IMR-90 (cell line): ENCODE measurements around the gene ABTB1. TPM values are rescaled to one million over a fixed set of nuclear protein-coding genes. Genes with fewer than 3 reads are reported as not detected.

Experiments
- ATAC-seq: fragments of 200-7000 bp; cut with Tn5 transposase; 2 replicates; pipeline ENCODE4 v1.9.1; 2020; ENCODE audit warnings: low read depth, mild to moderate bottlenecking, moderate library complexity
- BruUV-seq: library from RNA; stranded (reverse); fragments of 400-500 nt; replicated peaks from 2 replicates; lab custom pipeline; 2021; lab: Mats Ljungman, UMichigan
- CTCF ChIA-PET: fragments of 300-600 bp; formaldehyde crosslinking; extraction: SDS; loops from one replicate; lab custom pipeline; 2021; ENCODE audit warnings: antibody characterized with exemption; lab: Yijun Ruan, JAX
- POLR2A ChIA-PET: fragments of 300-600 bp; sonication (Branson Sonifier 250); formaldehyde crosslinking; loops from one replicate; lab custom pipeline; 2022; ENCODE audit warnings: antibody characterized with exemption; ENCODE audit not compliant: unreplicated experiment; lab: Charles Lee
- DNase-seq: peaks from one replicate; pipeline ENCODE4 v3.0.0; 2013
- H2AFZ ChIP-seq: replicated peaks from 2 replicates; pipeline ENCODE3; 2013; ENCODE audit warnings: low read length, mild to moderate bottlenecking; ENCODE audit not compliant: poor library complexity
- H2AK5ac ChIP-seq: 2 replicates; pipeline ENCODE4 v1.6.1; 2013; ENCODE audit warnings: low read depth, low read length, inconsistent platforms
- H2AK9ac ChIP-seq: replicated peaks from 2 replicates; pipeline ENCODE3; 2013; ENCODE audit warnings: mild to moderate bottlenecking, low read depth, low read length, moderate library complexity; ENCODE audit not compliant: poor library complexity
- H2BK120ac ChIP-seq: 2 replicates; pipeline ENCODE4 v1.6.1; 2013; ENCODE audit warnings: low read depth, low read length, inconsistent platforms
- H2BK15ac ChIP-seq: 3 replicates; pipeline ENCODE4 v1.6.1; 2013; ENCODE audit warnings: low read depth, low read length, inconsistent platforms
- H2BK20ac ChIP-seq: 2 replicates; pipeline ENCODE4 v1.6.1; 2013; ENCODE audit warnings: low read depth, mild to moderate bottlenecking, inconsistent platforms, low read length, moderate library complexity
- H2BK5ac ChIP-seq: 2 replicates; pipeline ENCODE4 v1.6.1; 2013; ENCODE audit warnings: mild to moderate bottlenecking, low read depth, low read length, inconsistent platforms; ENCODE audit not compliant: poor library complexity, severe bottlenecking
- H3K14ac ChIP-seq: replicated peaks from 2 replicates; pipeline ENCODE4 v1.6.1; 2013; ENCODE audit warnings: low read depth, low read length, inconsistent platforms
- H3K18ac ChIP-seq: 2 replicates; pipeline ENCODE4 v1.6.1; 2013; ENCODE audit warnings: low read depth, low read length, control low read depth
- H3K23ac ChIP-seq: 2 replicates; pipeline ENCODE4 v1.6.1; 2013; ENCODE audit warnings: low read depth, low read length, inconsistent platforms
- H3K27ac ChIP-seq: 2 replicates; pipeline ENCODE4 v1.5.1; 2013; ENCODE audit warnings: mild to moderate bottlenecking, control low read depth, low read length; ENCODE audit not compliant: insufficient read depth
- H3K27me3 ChIP-seq: 2 replicates; pipeline ENCODE4 v1.6.1; 2013; ENCODE audit warnings: low read length; ENCODE audit not compliant: control insufficient read depth, insufficient read depth
- H3K36me3 ChIP-seq: 2 replicates; pipeline ENCODE4 v1.6.1; 2013; ENCODE audit warnings: low read length, mixed read lengths; ENCODE audit not compliant: control insufficient read depth, insufficient read depth
- H3K4ac ChIP-seq: 2 replicates; pipeline ENCODE4 v1.6.1; 2013; ENCODE audit warnings: low read depth, low read length, inconsistent platforms
- H3K4me1 ChIP-seq: 2 replicates; pipeline ENCODE4 v1.6.1; 2013; ENCODE audit warnings: low read length, mixed read lengths; ENCODE audit not compliant: control insufficient read depth, insufficient read depth
- H3K4me2 ChIP-seq: 2 replicates; pipeline ENCODE4 v1.6.1; 2013; ENCODE audit warnings: low read depth, mild to moderate bottlenecking, control low read depth, low read length, moderate library complexity
- H3K4me3 ChIP-seq: 2 replicates; pipeline ENCODE4 v1.5.1; 2013; ENCODE audit warnings: low read depth, mild to moderate bottlenecking, control low read depth, low read length, moderate library complexity; ENCODE audit not compliant: insufficient read depth
- H3K56ac ChIP-seq: 2 replicates; pipeline ENCODE4 v1.6.1; 2013; ENCODE audit warnings: low read length, inconsistent platforms; ENCODE audit not compliant: insufficient read depth; ENCODE audit errors: extremely low read depth
- H3K79me1 ChIP-seq, 2 experiments: 2 replicates each; pipeline ENCODE4 v1.6.1; 2013; ENCODE audit warnings: low read length in 2 of 2, inconsistent platforms in 1 of 2, low read depth in 1 of 2
- H3K9ac ChIP-seq: 2 replicates; pipeline ENCODE4 v1.6.1; 2013; ENCODE audit warnings: low read depth, low read length, control low read depth
- H3K9me1 ChIP-seq: 2 replicates; pipeline ENCODE4 v1.6.1; 2013; ENCODE audit warnings: low read length, inconsistent platforms; ENCODE audit not compliant: insufficient read depth
- H3K9me3 ChIP-seq: 2 replicates; pipeline ENCODE4 v1.6.1; 2013; ENCODE audit warnings: low read length; ENCODE audit not compliant: control insufficient read depth, insufficient read depth
- H4K20me1 ChIP-seq: 2 replicates; pipeline ENCODE4 v1.6.1; 2013; ENCODE audit warnings: low read length, inconsistent platforms; ENCODE audit not compliant: insufficient read depth
- H4K5ac ChIP-seq: 2 replicates; pipeline ENCODE4 v1.6.1; 2013; ENCODE audit warnings: mild to moderate bottlenecking, low read depth, low read length, control low read depth
- H4K8ac ChIP-seq, 2 experiments: 2 replicates each; pipeline ENCODE4 v1.6.1; 2013; ENCODE audit warnings: low read depth in 2 of 2, low read length in 2 of 2, control low read depth in 1 of 2, inconsistent platforms in 1 of 2
- H4K91ac ChIP-seq: 2 replicates; pipeline ENCODE4 v1.6.1; 2013; ENCODE audit warnings: low read depth, low read length, inconsistent platforms; ENCODE audit not compliant: insufficient read depth
- SMC3 ChIP-seq: fragments of 150-350 bp; IDR thresholded peaks from 2 replicates; pipeline ENCODE4 v1.6.1; 2016; ENCODE audit warnings: low read depth, mild to moderate bottlenecking, antibody characterized with exemption, low read length, moderate library complexity
- WGBS, 2 experiments: methylation state at CpG; one replicate each; pipeline versions ENCODE4 v1.1.5 to v1.1.7; 2013; ENCODE audit warnings: missing lambda C conversion rate in 2 of 2; ENCODE audit not compliant: insufficient read length in 1 of 2; ENCODE audit errors: extremely low coverage in 2 of 2; 5-methylcytosine and 5-hydroxymethylcytosine counted together
- dilution Hi-C: fragments of 300-500 bp; cut with HindIII; formaldehyde crosslinking; loops from one replicate; pipeline ENCODE4 v1.14.3; 2018; ENCODE audit warnings: low sequenced_read_pairs; ENCODE audit not compliant: unreplicated experiment
- in situ Hi-C: fragments of 300-500 bp; cut with MboI; formaldehyde crosslinking; loops from 3 replicates; pipeline ENCODE4 v1.14.3; 2019; ENCODE audit warnings: low sequenced_read_pairs, inconsistent platforms, mixed read lengths
- intact Hi-C: fragments of 100-400 bp; cut with micrococcal nuclease; formaldehyde crosslinking; loops from 2 replicates; pipeline ENCODE4 v1.10.0; 2022
- polyA plus RNA-seq, 3 experiments: library from polyadenylated mRNA; depleted of rRNA; stranded (reverse); fragments of >200 nt; gene quantifications; 2 replicates each; pipeline ENCODE4 v1.2.3, GENCODE V29; 2012; ENCODE audit warnings: low replicate concordance in 1 of 3
- total RNA-seq: library from RNA; depleted of rRNA; stranded (reverse); fragments of >200 nt; gene quantifications from 2 replicates; pipeline ENCODE4 v1.2.3, GENCODE V29; 2012

Gene ABTB1
- total and polyA plus RNA-seq, 2 of the 4 experiments (the other 2 are of a cell fraction) = 3.2 to 23.0 TPM

DNA sequence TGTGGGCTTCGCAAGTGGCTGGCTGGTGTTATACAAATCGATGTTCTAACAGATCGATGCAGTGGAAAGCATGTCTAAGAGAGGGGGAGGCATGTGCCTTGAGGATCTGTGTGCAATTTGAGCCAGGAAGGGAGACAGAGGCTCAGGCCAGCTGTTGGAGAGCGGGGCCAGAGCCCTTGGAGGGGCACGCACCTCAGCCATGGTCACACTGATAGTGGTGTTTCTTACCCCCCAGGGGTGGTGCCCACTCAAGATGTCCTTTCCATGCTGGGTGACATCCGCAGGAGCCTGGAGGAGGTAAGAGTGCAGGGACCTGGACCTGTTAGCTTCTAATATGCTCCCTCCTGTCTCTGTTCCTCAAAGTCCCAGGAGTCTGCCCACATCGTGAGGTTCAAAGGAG is 3.8 kb upstream of the ABTB1 start:
- no peaks in the 10 kb centered on the region; the same call in 1 of the 2 replicates for H4K20me1 ChIP-seq
- 93% methylated on average over 3 of the region's 7 CpGs; no CpG with 5 or more reads in 1 of the 2 experiments for WGBS, 2 experiments
- dilution Hi-C loops (no loop called here), in situ Hi-C loops (no loop called here), intact Hi-C loops (no loop called here)
- no peak overlapping the region for H3K14ac ChIP-seq
- H2BK15ac ChIP-seq = no peak overlapping the region
- CTCF ChIA-PET = no interaction called here
- ATAC-seq (no peak), DNase-seq (no peak)
- no peak overlapping the region for H2BK5ac ChIP-seq
- no peak overlapping the region for H2AFZ ChIP-seq
- H3K27me3 ChIP-seq = peaks cover 3% of the 10 kb centered on the region; the same call in 1 of the 2 replicates
- H3K4me2 ChIP-seq = no peak overlapping the region
- H3K4me1 ChIP-seq = peaks cover 9% of the 10 kb centered on the region
- H3K18ac ChIP-seq = no peak overlapping the region
- H4K5ac ChIP-seq = no peak overlapping the region
- no peaks in the 10 kb centered on the region for H3K36me3 ChIP-seq
- H2AK5ac ChIP-seq = no peak overlapping the region
- no peak overlapping the region for H4K8ac ChIP-seq
- peaks cover 10 to 23% of the 10 kb centered on the region in 2 experiments; a peak in 3 of 4 replicates for H3K79me1 ChIP-seq
- no peak for TF ChIP-seq SMC3
- H3K9me3 ChIP-seq = no peaks in the 10 kb centered on the region
- no peak overlapping the region for H2AK9ac ChIP-seq
- H3K27ac ChIP-seq = no peak overlapping the region
- H2BK20ac ChIP-seq = no peak overlapping the region
- peaks cover 10% of the 10 kb centered on the region; the same call in 1 of the 2 replicates for H3K9me1 ChIP-seq
- no peak overlapping the region for H3K56ac ChIP-seq
- no peak overlapping the region for H3K4me3 ChIP-seq
- no peak overlapping the region for H3K4ac ChIP-seq
- H3K9ac ChIP-seq = no peak overlapping the region
- no peak overlapping the region for H4K91ac ChIP-seq
- no TSS peak for BruUV-seq
- H2BK120ac ChIP-seq = no peak overlapping the region
- no peak overlapping the region for H3K23ac ChIP-seq
- POLR2A ChIA-PET = no interaction called here
